AG04449 (cell line): ENCODE data around the gene PLXDC1.

Source experiments
- CTCF ChIA-PET: fragments of 350-600 bp; formaldehyde crosslinking; extraction: SDS; loops from one replicate; lab custom pipeline; 2021; ENCODE audit warnings: antibody characterized with exemption; lab: Yijun Ruan, JAX
- POLR2A ChIA-PET: fragments of 400-600, 350-600 bp; formaldehyde crosslinking; extraction: SDS; loops from one replicate; lab custom pipeline; 2020; ENCODE audit warnings: antibody characterized with exemption, inconsistent platforms; lab: Yijun Ruan, JAX
- DNase-seq: peaks from one replicate; pipeline ENCODE4 v3.0.0-alpha.2; 2010; ENCODE audit warnings: low read depth, low spot score
- H3K4me3 ChIP-seq: 2 replicates; pipeline ENCODE4 v1.5.1; 2011; ENCODE audit warnings: low read depth, mild to moderate bottlenecking, control low read depth, low read length
- TF ChIP-seq, protein P1 (sequence below): IDR thresholded peaks from one replicate; pipeline ENCODE4 v1.5.1; 2011; ENCODE audit warnings: mild to moderate bottlenecking, moderate library complexity, low read length, control low read depth, inconsistent platforms; ENCODE audit not compliant: insufficient read depth; ENCODE audit errors: missing control alignments

Gene PLXDC1

DNA sequence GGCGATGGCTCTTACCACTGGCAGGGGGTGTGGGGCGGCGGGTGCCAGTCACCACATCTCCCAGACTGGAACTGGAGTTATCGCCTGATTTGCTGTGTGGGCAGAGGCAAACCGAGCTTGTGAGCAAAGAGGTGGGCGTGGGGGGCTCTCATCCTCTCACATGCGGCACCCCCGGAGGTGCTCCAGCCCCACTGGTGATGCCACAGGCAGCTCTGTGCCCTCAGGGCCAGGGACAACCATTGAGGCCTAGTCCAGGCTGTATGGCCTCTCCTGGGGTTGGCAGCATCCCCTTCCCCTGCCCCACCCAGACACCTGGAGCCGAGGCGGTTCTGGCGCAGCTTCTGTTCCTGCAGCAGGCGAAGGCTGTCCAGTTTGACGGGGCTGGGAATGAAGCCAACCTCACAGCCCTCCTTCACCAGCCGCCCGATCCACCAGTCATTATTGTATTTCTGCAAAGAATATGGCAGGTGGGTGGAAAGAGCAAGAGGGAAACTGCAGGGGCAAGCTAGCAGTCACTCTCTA is 35.1 kb upstream of the PLXDC1 start:
- no peak overlapping the region for H3K4me3 ChIP-seq
- TF ChIP-seq, protein P1, sequence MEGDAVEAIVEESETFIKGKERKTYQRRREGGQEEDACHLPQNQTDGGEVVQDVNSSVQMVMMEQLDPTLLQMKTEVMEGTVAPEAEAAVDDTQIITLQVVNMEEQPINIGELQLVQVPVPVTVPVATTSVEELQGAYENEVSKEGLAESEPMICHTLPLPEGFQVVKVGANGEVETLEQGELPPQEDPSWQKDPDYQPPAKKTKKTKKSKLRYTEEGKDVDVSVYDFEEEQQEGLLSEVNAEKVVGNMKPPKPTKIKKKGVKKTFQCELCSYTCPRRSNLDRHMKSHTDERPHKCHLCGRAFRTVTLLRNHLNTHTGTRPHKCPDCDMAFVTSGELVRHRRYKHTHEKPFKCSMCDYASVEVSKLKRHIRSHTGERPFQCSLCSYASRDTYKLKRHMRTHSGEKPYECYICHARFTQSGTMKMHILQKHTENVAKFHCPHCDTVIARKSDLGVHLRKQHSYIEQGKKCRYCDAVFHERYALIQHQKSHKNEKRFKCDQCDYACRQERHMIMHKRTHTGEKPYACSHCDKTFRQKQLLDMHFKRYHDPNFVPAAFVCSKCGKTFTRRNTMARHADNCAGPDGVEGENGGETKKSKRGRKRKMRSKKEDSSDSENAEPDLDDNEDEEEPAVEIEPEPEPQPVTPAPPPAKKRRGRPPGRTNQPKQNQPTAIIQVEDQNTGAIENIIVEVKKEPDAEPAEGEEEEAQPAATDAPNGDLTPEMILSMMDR, result no peak
- ChIA-PET CTCF (interaction anchor here (1.1 to 2.2 kb wide), 4 partner anchors 9 to 50 kb away, joined by 4 to 27 read pairs (median 10); no protein-coding TSS in a partner anchor), POLR2A (interaction anchor here (0.8 kb wide), 1 partner anchor 13 kb away, joined by 3 read pairs; no protein-coding TSS in a partner anchor)
- DNase-seq, result no peak

DNA sequence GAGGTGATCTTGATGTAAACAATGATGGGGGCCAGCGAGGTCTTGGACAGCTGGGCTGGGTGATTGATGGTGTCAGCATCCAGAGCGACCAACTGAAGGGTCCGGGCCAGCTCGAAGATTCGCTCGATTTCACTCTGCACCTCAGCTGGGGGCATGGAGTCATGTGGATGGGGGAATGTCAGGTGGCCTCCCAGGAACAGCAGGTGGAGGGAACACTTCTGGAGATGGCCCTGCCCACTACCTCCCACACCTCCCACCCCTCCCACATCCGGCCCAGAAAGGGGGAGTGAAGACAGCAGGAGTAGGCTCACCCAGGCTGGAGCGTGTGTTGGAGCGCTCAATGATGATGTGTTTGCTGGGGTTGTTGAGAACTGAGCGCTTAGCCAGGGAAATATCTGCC is 32.3 kb upstream of the PLXDC1 start:
- POLR2A ChIA-PET, result no interaction called here
- TF ChIP-seq, protein P1, result no peak
- CTCF ChIA-PET, result interaction anchor here (1.0 to 2.2 kb wide), 5 partner anchors 9 to 201 kb away, joined by 3 to 27 read pairs (median 7); no protein-coding TSS in a partner anchor

DNA sequence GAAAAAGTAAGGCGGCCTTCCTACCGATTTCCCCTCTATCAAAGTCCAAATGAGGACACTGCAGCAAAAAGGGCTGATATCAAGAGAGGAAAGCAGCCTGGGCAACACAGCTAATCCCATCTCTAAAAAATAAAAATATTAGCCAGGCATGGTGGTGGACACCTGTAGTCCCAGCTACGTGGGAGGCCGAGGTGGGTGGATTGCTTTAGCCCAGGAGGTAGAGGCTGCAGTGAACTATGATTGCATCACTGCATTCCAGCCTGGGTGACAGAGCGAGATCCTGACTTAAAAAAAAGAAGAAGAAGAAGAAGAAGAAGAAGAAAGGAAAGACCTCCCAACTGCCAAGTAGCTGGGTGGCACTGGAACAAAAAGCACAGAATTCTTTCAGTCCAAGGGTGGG is 31.6 kb upstream of the PLXDC1 start:
- DNase-seq, result no peak
- TF ChIP-seq, protein P1, result no peak
- ChIA-PET CTCF (interaction anchor here (1.0 to 2.2 kb wide), 7 partner anchors 9 to 200 kb away, joined by 3 to 27 read pairs (median 6); no protein-coding TSS in a partner anchor), POLR2A (no interaction called here)
- no peak overlapping the region for H3K4me3 ChIP-seq

More for the DNA sequence above, 32.3 kb upstream of the PLXDC1 start:
- H3K4me3 ChIP-seq, result no peak overlapping the region
- DNase-seq, result no peak

DNA sequence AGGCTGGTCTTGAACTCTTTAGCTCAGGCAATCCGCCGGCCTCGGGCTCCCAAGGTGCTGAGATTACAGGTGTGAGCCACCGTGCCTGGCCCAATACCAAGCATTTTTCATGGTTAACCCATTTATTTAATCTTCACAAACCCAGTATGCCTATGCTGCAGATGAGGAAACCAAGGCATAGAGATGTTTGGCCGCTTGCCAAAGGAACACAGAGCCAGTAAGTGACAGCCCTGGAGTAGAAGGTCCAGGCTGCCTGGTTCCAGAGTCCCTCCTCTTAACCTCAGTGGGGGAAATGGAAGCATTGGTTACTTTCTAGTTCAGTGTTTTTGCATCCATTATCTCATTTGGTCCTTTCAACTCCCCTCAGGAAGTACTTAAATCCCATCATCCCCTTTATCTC is 29.9 kb upstream of the PLXDC1 start:
- TF ChIP-seq, protein P1, result no peak
- no peak overlapping the region for H3K4me3 ChIP-seq
- CTCF ChIA-PET, result interaction anchor here (0.9 kb wide), 1 partner anchor 16 kb away, joined by 4 read pairs; the partner anchor contains the start of gene ARL5C
- POLR2A ChIA-PET, result no interaction called here
- no peak for DNase-seq

DNA sequence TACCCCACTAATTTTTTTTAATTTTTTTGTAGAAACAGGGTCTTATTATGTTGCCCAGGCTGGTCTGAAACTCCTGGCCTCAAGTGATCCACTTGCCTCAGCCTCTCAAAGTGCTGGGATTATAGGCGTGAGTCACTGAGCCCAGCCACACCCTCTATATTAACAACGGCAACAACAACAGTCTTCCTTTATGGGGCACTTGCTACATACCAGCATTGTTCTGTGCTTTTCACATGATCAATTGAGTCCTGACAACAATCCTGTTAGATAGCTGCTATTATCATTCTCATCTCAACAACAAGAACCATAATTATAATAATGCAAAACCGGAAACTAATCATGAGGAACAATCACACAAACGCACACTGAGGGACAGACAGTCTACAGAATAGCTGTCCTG is 27.1 kb upstream of the PLXDC1 start:
- POLR2A ChIA-PET, result no interaction called here
- no peak for DNase-seq
- TF ChIP-seq, protein P1, result no peak
- CTCF ChIA-PET, result interaction anchor here (2.2 to 7.5 kb wide), 4 partner anchors 9 to 195 kb away, joined by 8 to 208 read pairs (median 43); partner anchors contain the start of gene ARL5C
- H3K4me3 ChIP-seq, result no peak overlapping the region

DNA sequence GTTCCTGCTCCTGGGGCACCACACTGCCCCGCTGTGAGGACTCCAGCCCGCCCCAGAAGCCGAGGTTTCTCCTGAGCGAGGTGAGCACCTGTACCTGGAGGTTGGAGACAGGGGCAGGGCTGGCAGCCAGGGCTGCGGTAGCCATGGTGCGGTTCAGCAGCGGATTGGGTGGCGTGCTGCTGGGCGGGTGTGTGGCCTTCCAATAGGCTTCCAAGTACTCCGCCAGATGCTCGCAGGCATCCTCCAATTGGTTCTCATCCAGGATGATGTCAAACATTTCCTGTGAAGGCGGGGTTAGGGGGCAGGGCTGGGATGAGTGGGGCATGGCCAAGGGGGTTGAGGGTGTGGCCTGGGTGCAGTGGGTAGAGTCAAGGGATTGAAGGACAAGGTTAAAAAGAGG is 25.8 kb upstream of the PLXDC1 start:
- no peak overlapping the region for H3K4me3 ChIP-seq
- no peak for DNase-seq
- ChIA-PET POLR2A (no interaction called here), CTCF (interaction anchor here (2.6 to 7.5 kb wide), 5 partner anchors 9 to 196 kb away, joined by 10 to 208 read pairs (median 76); partner anchors contain the start of gene ARL5C)
- TF ChIP-seq, protein P1, result no peak
